Peyer's patch (tissue), 4 donors: ENCODE data around the gene MIF4GD.

Experiments
- POLR2A ChIP-seq, 2 donors: fragments of 450-650 bp; IDR thresholded peaks; one replicate each; pipeline ENCODE4 v1.5.1; 2017; ENCODE audit warnings: antibody characterized with exemption in 2 of 2, mild to moderate bottlenecking in 2 of 2, moderate library complexity in 2 of 2
- TF ChIP-seq, protein P1 (sequence below), 6 experiments: fragments of 450-650 bp in 4 of 6; fragments of 200-600 bp in 2 of 6; sonication (generic) in 1 of 6; IDR thresholded peaks; one replicate each; pipeline ENCODE4 v1.5.1; 2017 to 2019; ENCODE audit warnings: antibody characterized with exemption in 6 of 6, mild to moderate bottlenecking in 3 of 6, moderate library complexity in 1 of 6

- TF ChIP-seq POLR2A (IDR thresholded peaks at IDR 0.05) = no peak
- TF ChIP-seq, protein P1, sequence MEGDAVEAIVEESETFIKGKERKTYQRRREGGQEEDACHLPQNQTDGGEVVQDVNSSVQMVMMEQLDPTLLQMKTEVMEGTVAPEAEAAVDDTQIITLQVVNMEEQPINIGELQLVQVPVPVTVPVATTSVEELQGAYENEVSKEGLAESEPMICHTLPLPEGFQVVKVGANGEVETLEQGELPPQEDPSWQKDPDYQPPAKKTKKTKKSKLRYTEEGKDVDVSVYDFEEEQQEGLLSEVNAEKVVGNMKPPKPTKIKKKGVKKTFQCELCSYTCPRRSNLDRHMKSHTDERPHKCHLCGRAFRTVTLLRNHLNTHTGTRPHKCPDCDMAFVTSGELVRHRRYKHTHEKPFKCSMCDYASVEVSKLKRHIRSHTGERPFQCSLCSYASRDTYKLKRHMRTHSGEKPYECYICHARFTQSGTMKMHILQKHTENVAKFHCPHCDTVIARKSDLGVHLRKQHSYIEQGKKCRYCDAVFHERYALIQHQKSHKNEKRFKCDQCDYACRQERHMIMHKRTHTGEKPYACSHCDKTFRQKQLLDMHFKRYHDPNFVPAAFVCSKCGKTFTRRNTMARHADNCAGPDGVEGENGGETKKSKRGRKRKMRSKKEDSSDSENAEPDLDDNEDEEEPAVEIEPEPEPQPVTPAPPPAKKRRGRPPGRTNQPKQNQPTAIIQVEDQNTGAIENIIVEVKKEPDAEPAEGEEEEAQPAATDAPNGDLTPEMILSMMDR (IDR thresholded peaks at IDR 0.05) = no peak
Measured at GRCh38 chr17:75317671-75318070, 46.6 kb upstream of the MIF4GD start.
